ENCODE results near the gene IFI27L2. TPM values are rescaled to one million over a fixed set of nuclear protein-coding genes. Genes with fewer than 3 reads are reported as not detected.

The IFI27L2 gene
- total RNA-seq, 2 donors from 2014 or later, result 42.7 to 150 TPM

DNA sequence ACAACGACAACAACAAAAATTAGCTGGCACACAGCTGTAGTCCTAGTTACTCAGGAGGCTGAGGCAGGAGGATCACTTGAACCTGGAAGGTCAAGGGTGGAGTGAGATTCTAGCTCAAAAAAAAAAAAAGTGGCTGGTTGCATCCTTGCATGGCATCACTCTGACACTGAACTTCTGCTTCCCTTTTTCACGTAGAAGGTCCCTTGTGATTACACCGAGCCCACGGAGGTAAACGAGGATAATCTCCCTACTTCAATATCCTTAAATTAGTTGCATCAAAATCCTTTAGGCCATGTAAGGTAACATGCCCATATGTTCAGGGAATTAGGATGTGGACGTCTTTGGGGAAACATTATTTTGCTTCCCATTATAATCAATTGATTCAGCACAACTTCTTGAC, 40.7 kb upstream of the IFI27L2 start:
- no peak for ATAC-seq (ENCODE audit: insufficient number of reproducible peaks, low FRiP score, low read depth)
- Histone ChIP-seq H3K27me3 (replicated peaks; ENCODE audit: insufficient read depth) (no peaks in the 10 kb centered on the region), H3K27ac (no peak overlapping the region), H3K4me3 (no peak overlapping the region), H3K36me3 (no peaks in the 10 kb centered on the region), H3K4me1 (ENCODE audit: control insufficient read depth in 1 of 2, low read depth in 2 of 2) (peaks cover 4 to 12% of the 10 kb centered on the region in 2 donors), H3K9me3 (no peaks in the 10 kb centered on the region)
- DNase-seq (ENCODE audit: low spot score), result no peak
- TF ChIP-seq, protein P1, sequence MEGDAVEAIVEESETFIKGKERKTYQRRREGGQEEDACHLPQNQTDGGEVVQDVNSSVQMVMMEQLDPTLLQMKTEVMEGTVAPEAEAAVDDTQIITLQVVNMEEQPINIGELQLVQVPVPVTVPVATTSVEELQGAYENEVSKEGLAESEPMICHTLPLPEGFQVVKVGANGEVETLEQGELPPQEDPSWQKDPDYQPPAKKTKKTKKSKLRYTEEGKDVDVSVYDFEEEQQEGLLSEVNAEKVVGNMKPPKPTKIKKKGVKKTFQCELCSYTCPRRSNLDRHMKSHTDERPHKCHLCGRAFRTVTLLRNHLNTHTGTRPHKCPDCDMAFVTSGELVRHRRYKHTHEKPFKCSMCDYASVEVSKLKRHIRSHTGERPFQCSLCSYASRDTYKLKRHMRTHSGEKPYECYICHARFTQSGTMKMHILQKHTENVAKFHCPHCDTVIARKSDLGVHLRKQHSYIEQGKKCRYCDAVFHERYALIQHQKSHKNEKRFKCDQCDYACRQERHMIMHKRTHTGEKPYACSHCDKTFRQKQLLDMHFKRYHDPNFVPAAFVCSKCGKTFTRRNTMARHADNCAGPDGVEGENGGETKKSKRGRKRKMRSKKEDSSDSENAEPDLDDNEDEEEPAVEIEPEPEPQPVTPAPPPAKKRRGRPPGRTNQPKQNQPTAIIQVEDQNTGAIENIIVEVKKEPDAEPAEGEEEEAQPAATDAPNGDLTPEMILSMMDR (IDR thresholded peaks at IDR 0.05), result no peak

DNA sequence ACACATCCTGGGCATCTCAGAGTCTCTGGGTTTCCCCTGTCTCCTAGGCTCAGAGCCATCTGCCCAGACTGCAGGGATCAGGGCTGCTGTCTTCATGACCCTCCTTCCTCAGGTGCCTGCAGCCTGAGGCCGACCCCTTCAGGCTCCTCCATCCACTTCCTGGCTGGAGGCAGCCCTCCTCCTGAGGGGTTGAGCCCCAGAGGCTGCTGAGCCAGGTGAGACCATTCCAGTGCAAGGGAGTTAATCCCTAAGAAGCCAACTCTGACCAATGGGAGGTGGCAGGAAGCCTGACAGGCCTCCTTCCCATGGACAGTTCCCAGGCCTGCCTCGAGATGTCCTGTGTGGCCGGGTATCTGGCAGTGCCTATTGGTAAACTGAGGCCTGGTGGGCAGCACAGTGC, 36.3 kb upstream of the IFI27L2 start:
- ATAC-seq (ENCODE audit: insufficient number of reproducible peaks, low FRiP score, low read depth), result no peak
- TF ChIP-seq, protein P1 (IDR thresholded peaks at IDR 0.05), result no peak
- DNase-seq (ENCODE audit: low spot score), result no peak
- Histone ChIP-seq H3K27me3 (replicated peaks; ENCODE audit: insufficient read depth) (no peaks in the 10 kb centered on the region), H3K9me3 (no peaks in the 10 kb centered on the region), H3K36me3 (no peaks in the 10 kb centered on the region), H3K4me3 (no peak overlapping the region), H3K4me1 (ENCODE audit: control insufficient read depth in 1 of 2, low read depth in 2 of 2) (no peaks in the 10 kb centered on the region), H3K27ac (no peak overlapping the region)

DNA sequence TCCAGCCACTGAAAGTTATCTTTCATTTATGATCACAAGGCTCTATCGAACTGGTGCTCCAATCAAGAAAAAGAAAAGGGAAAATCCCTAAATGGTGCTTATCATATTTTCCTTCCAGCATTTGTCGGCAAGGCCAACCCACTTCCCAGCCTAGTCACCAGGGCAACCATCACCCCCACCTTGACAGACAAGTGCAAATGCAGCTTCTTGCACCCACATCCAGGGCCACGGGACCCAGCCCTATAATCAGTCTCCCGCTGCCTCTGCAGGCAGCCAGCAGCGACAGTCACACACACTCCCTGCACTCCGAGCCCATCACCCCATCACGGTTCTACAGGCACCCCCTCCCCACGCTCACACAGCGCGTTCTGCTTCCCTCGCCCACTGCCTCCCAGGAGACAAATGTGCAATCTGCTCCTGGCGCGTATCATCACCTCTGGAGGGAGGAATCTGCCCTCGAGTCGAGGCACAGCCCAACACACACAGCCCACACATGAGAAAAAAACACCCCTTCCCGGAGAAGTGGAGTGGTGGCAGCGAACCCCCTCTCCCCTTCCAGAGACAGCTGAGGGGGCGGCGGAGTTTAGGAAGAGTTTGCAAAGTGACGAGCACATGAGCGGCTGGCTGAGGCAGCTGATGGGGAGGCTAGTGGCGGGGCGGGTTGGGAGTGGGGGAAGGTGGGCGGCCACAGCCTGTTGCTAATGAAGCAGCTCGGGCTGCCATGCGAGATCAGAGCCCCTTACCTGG, 35.5 kb upstream of the IFI27L2 start:
- TF ChIP-seq, protein P1 (IDR thresholded peaks at IDR 0.05), result no peak
- DNase-seq (ENCODE audit: low spot score), result no peak
- no peaks in the 10 kb centered on the region for H3K4me1 ChIP-seq (ENCODE audit: control insufficient read depth in 1 of 2, low read depth in 2 of 2)
- no peaks in the 10 kb centered on the region for H3K36me3 ChIP-seq
- no peak overlapping the region for H3K4me3 ChIP-seq
- H3K27ac ChIP-seq, result no peak overlapping the region
- H3K27me3 ChIP-seq (replicated peaks; ENCODE audit: insufficient read depth), result no peaks in the 10 kb centered on the region
- no peaks in the 10 kb centered on the region for H3K9me3 ChIP-seq
- ATAC-seq (ENCODE audit: insufficient number of reproducible peaks, low FRiP score, low read depth), result no peak

GRCh38 chr14:94163796-94164195, 34.4 kb upstream of the IFI27L2 start:
- ATAC-seq (ENCODE audit: insufficient number of reproducible peaks, low FRiP score, low read depth), result no peak

GRCh38 chr14:94162466-94162865, 33.1 kb upstream of the IFI27L2 start:
- ATAC-seq (ENCODE audit: insufficient number of reproducible peaks, low FRiP score, low read depth), result no peak
- no peak for DNase-seq (ENCODE audit: low spot score)
- Histone ChIP-seq H3K36me3 (no peaks in the 10 kb centered on the region), H3K27ac (no peak overlapping the region), H3K4me1 (ENCODE audit: control insufficient read depth in 1 of 2, low read depth in 2 of 2) (no peaks in the 10 kb centered on the region), H3K27me3 (replicated peaks; ENCODE audit: insufficient read depth) (no peaks in the 10 kb centered on the region), H3K9me3 (no peaks in the 10 kb centered on the region), H3K4me3 (no peak overlapping the region)
- TF ChIP-seq, protein P1 (IDR thresholded peaks at IDR 0.05), result no peak

More at GRCh38 chr14:94163796-94164195, 34.4 kb upstream of the IFI27L2 start:
- Histone ChIP-seq H3K4me3 (no peak overlapping the region), H3K27ac (no peak overlapping the region), H3K4me1 (ENCODE audit: control insufficient read depth in 1 of 2, low read depth in 2 of 2) (no peaks in the 10 kb centered on the region), H3K9me3 (no peaks in the 10 kb centered on the region), H3K36me3 (no peaks in the 10 kb centered on the region), H3K27me3 (replicated peaks; ENCODE audit: insufficient read depth) (no peaks in the 10 kb centered on the region)
- DNase-seq (ENCODE audit: low spot score), result no peak
- TF ChIP-seq, protein P1 (IDR thresholded peaks at IDR 0.05), result no peak

All from thoracic aorta (tissue), 2 donors.